SK-N-SH treated with all-trans-retinoic acid at 6 μM for 48 hours (cell line): ENCODE results near the gene LYRM9.

Experiments used
- ATAC-seq: fragments of 200-7000 bp; cut with Tn5 transposase; 3 replicates; pipeline ENCODE4 v1.9.1; 2020; ENCODE audit warnings: mild to moderate bottlenecking, moderate library complexity
- ARNTL ChIP-seq: fragments of 450-650 bp; formaldehyde crosslinking; IDR thresholded peaks from 2 replicates; pipeline ENCODE4 v1.5.0; 2020; ENCODE audit warnings: low read depth, mild to moderate bottlenecking, moderate library complexity, borderline replicate concordance
- BACH2 ChIP-seq: fragments of 250-450 bp; sonication (Bioruptor Pico); IDR thresholded peaks from 2 replicates; pipeline ENCODE4 v1.9.0; 2021; ENCODE audit warnings: mild to moderate bottlenecking, borderline replicate concordance
- CREB5 ChIP-seq: fragments of 250-450 bp; sonication (Bioruptor Pico); IDR thresholded peaks from 2 replicates; pipeline ENCODE4 v1.5.1; 2020; ENCODE audit warnings: low read depth, mild to moderate bottlenecking, moderate library complexity
- CSDC2 ChIP-seq: fragments of 250-450 bp; sonication (Bioruptor Pico); IDR thresholded peaks from 2 replicates; pipeline ENCODE4 v1.5.0; 2020; ENCODE audit warnings: mild to moderate bottlenecking, moderate library complexity
- CSRNP3 ChIP-seq: fragments of 250-450 bp; sonication (Bioruptor Pico); IDR thresholded peaks from 2 replicates; pipeline ENCODE4 v1.5.1; 2021; ENCODE audit warnings: mild to moderate bottlenecking, moderate library complexity
- ESRRG ChIP-seq: fragments of 250-450 bp; sonication (Bioruptor Pico); IDR thresholded peaks from 2 replicates; pipeline ENCODE4 v1.6.1; 2021; ENCODE audit warnings: mild to moderate bottlenecking
- GLIS3 ChIP-seq: fragments of 250-450 bp; sonication (Bioruptor Pico); IDR thresholded peaks from 2 replicates; pipeline ENCODE4 v1.5.0; 2020; ENCODE audit warnings: mild to moderate bottlenecking, moderate library complexity
- ISL1 ChIP-seq: fragments of 250-450 bp; sonication (Bioruptor Pico); IDR thresholded peaks from 2 replicates; pipeline ENCODE4 v2.1.2; 2022; ENCODE audit warnings: mild to moderate bottlenecking, moderate library complexity
- OSR1 ChIP-seq: fragments of 250-450 bp; sonication (Bioruptor Pico); IDR thresholded peaks from 2 replicates; pipeline ENCODE4 v1.8.0; 2022; ENCODE audit warnings: moderate library complexity, mild to moderate bottlenecking, inconsistent platforms
- PATZ1 ChIP-seq: fragments of 250-450 bp; sonication (Bioruptor Pico); IDR thresholded peaks from 2 replicates; pipeline ENCODE4 v1.8.0; 2020; ENCODE audit warnings: mild to moderate bottlenecking, moderate library complexity, borderline replicate concordance
- PPARA ChIP-seq: fragments of 250-450 bp; sonication (Bioruptor Pico); IDR thresholded peaks from 2 replicates; pipeline ENCODE4 v1.5.0; 2020; ENCODE audit warnings: mild to moderate bottlenecking, borderline replicate concordance
- RARB ChIP-seq: fragments of 250-450 bp; sonication (Bioruptor Pico); IDR thresholded peaks from 2 replicates; pipeline ENCODE4 v1.8.0; 2021; ENCODE audit warnings: mild to moderate bottlenecking, moderate library complexity
- SNAI2 ChIP-seq: fragments of 250-450 bp; sonication (Bioruptor Pico); IDR thresholded peaks from 2 replicates; pipeline ENCODE4 v1.5.0; 2020; ENCODE audit warnings: mild to moderate bottlenecking, moderate library complexity
- TCF4 ChIP-seq: fragments of 250-450 bp; sonication (Bioruptor Pico); IDR thresholded peaks from 2 replicates; pipeline ENCODE4 v1.8.0; 2021; ENCODE audit warnings: mild to moderate bottlenecking, moderate library complexity, borderline replicate concordance
- TOX ChIP-seq: fragments of 250-450 bp; sonication (Bioruptor Pico); IDR thresholded peaks from 2 replicates; pipeline ENCODE4 v1.8.0; 2021; ENCODE audit warnings: mild to moderate bottlenecking, moderate library complexity, borderline replicate concordance
- ZC3H10 ChIP-seq: fragments of 250-450 bp; sonication (Bioruptor Pico); IDR thresholded peaks from 2 replicates; pipeline ENCODE4 v1.5.1; 2021; ENCODE audit warnings: mild to moderate bottlenecking, moderate library complexity
- ZFP3 ChIP-seq: fragments of 250-450 bp; sonication (Bioruptor Pico); IDR thresholded peaks from 2 replicates; pipeline ENCODE4 v1.5.0; 2020; ENCODE audit warnings: mild to moderate bottlenecking, moderate library complexity
- ZFP30 ChIP-seq: fragments of 450-650 bp; formaldehyde crosslinking; IDR thresholded peaks from 2 replicates; pipeline ENCODE4 v1.5.0; 2022; ENCODE audit warnings: mild to moderate bottlenecking, moderate library complexity
- ZNF565 ChIP-seq: fragments of 450-650 bp; formaldehyde crosslinking; conservative IDR thresholded peaks from 2 replicates; pipeline ENCODE4 v1.5.0; 2020; ENCODE audit warnings: low read depth, mild to moderate bottlenecking, moderate library complexity
- ZNF70 ChIP-seq: fragments of 450-650 bp; formaldehyde crosslinking; IDR thresholded peaks from 2 replicates; pipeline ENCODE4 v1.5.0; 2020; ENCODE audit warnings: mild to moderate bottlenecking, moderate library complexity
- ZNF8 ChIP-seq: fragments of 450-650 bp; formaldehyde crosslinking; IDR thresholded peaks from 2 replicates; pipeline ENCODE4 v1.5.0; 2020; ENCODE audit warnings: mild to moderate bottlenecking, moderate library complexity
- TF ChIP-seq, protein P1 (sequence below): fragments of 250-450 bp; sonication (Bioruptor Pico); IDR thresholded peaks from 2 replicates; pipeline ENCODE4 v1.8.0; 2021; ENCODE audit warnings: low read depth, mild to moderate bottlenecking, moderate library complexity, borderline replicate concordance
- TF ChIP-seq, protein P2 (sequence below): fragments of 250-450 bp; sonication (Bioruptor Pico); IDR thresholded peaks from 2 replicates; pipeline ENCODE4 v1.5.0; 2020; ENCODE audit warnings: mild to moderate bottlenecking, moderate library complexity

The LYRM9 gene

DNA sequence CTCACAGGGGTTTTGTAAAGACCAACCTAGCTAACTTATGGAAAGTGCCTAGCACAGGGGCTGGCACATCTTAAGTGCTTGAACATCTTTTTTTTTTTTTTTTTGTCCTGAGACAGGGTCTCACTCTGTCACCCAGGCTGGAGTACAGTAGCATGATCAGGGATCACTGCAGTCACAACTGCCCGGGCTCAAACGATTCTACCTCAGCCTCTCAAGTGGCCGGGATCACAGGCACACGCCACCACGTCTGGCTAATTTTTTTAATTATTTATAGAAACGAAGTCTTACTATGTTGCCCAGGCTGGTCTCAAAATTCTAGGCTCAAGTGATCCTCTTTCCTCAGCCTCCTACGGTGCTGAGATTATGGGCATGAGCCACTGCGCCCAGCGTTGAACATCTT lies 1.3 kb downstream of the LYRM9 start:
- TF ChIP-seq ZC3H10 (CRISPR knock-in tag) (no peak), PATZ1 (CRISPR knock-in tag) (no peak), GLIS3 (CRISPR knock-in tag) (no peak), BACH2 (CRISPR knock-in tag) (no peak), CSRNP3 (no peak), OSR1 (CRISPR knock-in tag) (no peak), PPARA (CRISPR knock-in tag) (no peak), ZNF70 (CRISPR knock-in tag) (no peak), RARB (CRISPR knock-in tag) (no peak), ISL1 (CRISPR knock-in tag) (no peak), ZFP30 (no peak), TOX (CRISPR knock-in tag) (no peak), CSDC2 (CRISPR knock-in tag) (no peak), ESRRG (CRISPR knock-in tag) (no peak), CREB5 (CRISPR knock-in tag) (no peak)
- TF ChIP-seq, protein P1, sequence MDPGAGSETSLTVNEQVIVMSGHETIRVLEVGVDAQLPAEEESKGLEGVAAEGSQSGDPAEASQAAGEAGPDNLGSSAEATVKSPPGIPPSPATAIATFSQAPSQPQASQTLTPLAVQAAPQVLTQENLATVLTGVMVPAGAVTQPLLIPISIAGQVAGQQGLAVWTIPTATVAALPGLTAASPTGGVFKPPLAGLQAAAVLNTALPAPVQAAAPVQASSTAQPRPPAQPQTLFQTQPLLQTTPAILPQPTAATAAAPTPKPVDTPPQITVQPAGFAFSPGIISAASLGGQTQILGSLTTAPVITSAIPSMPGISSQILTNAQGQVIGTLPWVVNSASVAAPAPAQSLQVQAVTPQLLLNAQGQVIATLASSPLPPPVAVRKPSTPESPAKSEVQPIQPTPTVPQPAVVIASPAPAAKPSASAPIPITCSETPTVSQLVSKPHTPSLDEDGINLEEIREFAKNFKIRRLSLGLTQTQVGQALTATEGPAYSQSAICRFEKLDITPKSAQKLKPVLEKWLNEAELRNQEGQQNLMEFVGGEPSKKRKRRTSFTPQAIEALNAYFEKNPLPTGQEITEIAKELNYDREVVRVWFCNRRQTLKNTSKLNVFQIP (CRISPR knock-in tag), result no peak
- no peak for ATAC-seq

GRCh38 chr17:27889711-27890251 lies 3.4 kb downstream of the LYRM9 start:
- TF ChIP-seq CSDC2 (CRISPR knock-in tag) (no peak), CSRNP3 (no peak), ZNF8 (no peak), ISL1 (CRISPR knock-in tag) (no peak), ARNTL (CRISPR knock-in tag) (no peak), ZC3H10 (CRISPR knock-in tag) (no peak), CREB5 (CRISPR knock-in tag) (no peak), ESRRG (CRISPR knock-in tag) (no peak), PPARA (CRISPR knock-in tag) (no peak), GLIS3 (CRISPR knock-in tag) (no peak), BACH2 (CRISPR knock-in tag) (no peak), SNAI2 (CRISPR knock-in tag) (no peak), ZNF565 (CRISPR knock-in tag) (no peak), TCF4 (no peak), ZFP3 (CRISPR knock-in tag) (no peak), TOX (CRISPR knock-in tag) (no peak)
- TF ChIP-seq, protein P1 (CRISPR knock-in tag), result no peak
- TF ChIP-seq, protein P2, sequence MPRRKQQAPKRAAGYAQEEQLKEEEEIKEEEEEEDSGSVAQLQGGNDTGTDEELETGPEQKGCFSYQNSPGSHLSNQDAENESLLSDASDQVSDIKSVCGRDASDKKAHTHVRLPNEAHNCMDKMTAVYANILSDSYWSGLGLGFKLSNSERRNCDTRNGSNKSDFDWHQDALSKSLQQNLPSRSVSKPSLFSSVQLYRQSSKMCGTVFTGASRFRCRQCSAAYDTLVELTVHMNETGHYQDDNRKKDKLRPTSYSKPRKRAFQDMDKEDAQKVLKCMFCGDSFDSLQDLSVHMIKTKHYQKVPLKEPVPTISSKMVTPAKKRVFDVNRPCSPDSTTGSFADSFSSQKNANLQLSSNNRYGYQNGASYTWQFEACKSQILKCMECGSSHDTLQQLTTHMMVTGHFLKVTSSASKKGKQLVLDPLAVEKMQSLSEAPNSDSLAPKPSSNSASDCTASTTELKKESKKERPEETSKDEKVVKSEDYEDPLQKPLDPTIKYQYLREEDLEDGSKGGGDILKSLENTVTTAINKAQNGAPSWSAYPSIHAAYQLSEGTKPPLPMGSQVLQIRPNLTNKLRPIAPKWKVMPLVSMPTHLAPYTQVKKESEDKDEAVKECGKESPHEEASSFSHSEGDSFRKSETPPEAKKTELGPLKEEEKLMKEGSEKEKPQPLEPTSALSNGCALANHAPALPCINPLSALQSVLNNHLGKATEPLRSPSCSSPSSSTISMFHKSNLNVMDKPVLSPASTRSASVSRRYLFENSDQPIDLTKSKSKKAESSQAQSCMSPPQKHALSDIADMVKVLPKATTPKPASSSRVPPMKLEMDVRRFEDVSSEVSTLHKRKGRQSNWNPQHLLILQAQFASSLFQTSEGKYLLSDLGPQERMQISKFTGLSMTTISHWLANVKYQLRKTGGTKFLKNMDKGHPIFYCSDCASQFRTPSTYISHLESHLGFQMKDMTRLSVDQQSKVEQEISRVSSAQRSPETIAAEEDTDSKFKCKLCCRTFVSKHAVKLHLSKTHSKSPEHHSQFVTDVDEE (CRISPR knock-in tag), result no peak
- no peak for ATAC-seq
